Measurements from ENCODE around the gene CLEC4M.

CLEC4M gene

GRCh38 chr19:7784856-7785255 is 21.8 kb downstream of the CLEC4M start:
- H3K4me3 ChIP-seq: no peak overlapping the region
- H3K27ac ChIP-seq: no peak overlapping the region
- DNase-seq (ENCODE audit: low spot score): no peak
- TF ChIP-seq, protein P1, sequence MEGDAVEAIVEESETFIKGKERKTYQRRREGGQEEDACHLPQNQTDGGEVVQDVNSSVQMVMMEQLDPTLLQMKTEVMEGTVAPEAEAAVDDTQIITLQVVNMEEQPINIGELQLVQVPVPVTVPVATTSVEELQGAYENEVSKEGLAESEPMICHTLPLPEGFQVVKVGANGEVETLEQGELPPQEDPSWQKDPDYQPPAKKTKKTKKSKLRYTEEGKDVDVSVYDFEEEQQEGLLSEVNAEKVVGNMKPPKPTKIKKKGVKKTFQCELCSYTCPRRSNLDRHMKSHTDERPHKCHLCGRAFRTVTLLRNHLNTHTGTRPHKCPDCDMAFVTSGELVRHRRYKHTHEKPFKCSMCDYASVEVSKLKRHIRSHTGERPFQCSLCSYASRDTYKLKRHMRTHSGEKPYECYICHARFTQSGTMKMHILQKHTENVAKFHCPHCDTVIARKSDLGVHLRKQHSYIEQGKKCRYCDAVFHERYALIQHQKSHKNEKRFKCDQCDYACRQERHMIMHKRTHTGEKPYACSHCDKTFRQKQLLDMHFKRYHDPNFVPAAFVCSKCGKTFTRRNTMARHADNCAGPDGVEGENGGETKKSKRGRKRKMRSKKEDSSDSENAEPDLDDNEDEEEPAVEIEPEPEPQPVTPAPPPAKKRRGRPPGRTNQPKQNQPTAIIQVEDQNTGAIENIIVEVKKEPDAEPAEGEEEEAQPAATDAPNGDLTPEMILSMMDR (IDR thresholded peaks at IDR 0.05): no peak

DNA sequence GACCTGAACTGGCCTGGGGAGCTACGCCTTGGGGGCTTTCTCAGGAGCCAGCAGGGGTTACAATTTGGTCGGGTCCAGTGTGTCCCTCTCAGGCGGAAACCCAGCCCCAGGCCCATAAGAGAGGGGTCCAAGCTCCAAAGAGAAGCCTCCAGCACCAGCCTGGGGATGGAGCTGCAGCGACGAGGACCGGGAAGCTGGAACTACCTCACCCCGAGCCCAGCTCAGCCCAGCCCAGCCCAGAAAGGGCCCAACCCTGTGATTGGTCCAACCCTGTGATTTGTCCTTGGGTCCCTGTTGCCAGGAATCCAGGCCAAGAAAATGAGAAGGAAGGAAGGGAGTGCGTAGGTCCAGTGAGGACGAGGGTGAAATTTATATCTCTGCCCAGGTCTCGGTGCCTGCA is 24.1 kb downstream of the CLEC4M start:
- H3K27ac ChIP-seq: peak overlapping the region in 1 of 2 donors; percentile 21
- no peak for DNase-seq (ENCODE audit: low spot score)
- TF ChIP-seq, protein P1 (IDR thresholded peaks at IDR 0.05): no peak

DNA sequence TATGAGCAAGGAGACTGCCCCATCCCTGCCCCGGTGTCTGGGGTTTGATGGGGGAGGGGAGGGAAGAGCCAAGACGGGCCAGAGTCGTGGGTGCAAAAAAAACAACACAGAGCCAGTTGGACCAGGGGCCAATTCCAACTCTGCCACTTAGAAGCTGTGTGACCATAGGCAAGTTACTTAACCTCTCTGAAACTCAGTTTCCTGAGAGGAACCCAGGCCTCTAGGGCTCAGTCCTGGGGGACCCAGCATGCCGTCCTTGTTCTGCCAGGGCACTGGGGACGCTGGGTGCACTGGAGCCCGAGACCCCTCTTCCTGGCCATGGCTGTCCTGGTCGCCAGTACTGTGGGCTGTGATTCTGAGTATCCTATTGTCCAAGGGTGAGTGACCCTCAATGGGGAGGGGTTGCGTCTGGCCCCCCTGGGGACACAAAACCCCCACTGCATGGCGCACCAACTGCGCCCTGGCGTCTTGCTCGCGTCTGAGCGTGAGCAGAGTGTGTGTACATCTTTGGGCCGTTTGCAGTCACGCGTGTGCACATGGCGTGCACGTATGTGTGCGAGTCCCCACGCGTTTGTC is 24.6 kb downstream of the CLEC4M start:
- Histone ChIP-seq H3K4me3 (peak overlapping the region; percentile 57), H3K27ac (peak overlapping the region in 1 of 2 donors; percentile 21)
- no peak for DNase-seq (ENCODE audit: low spot score)
- TF ChIP-seq, protein P1 (IDR thresholded peaks at IDR 0.05): no peak

More for the DNA sequence above, 24.1 kb downstream of the CLEC4M start:
- peak overlapping the region; percentile 57 for H3K4me3 ChIP-seq

DNA sequence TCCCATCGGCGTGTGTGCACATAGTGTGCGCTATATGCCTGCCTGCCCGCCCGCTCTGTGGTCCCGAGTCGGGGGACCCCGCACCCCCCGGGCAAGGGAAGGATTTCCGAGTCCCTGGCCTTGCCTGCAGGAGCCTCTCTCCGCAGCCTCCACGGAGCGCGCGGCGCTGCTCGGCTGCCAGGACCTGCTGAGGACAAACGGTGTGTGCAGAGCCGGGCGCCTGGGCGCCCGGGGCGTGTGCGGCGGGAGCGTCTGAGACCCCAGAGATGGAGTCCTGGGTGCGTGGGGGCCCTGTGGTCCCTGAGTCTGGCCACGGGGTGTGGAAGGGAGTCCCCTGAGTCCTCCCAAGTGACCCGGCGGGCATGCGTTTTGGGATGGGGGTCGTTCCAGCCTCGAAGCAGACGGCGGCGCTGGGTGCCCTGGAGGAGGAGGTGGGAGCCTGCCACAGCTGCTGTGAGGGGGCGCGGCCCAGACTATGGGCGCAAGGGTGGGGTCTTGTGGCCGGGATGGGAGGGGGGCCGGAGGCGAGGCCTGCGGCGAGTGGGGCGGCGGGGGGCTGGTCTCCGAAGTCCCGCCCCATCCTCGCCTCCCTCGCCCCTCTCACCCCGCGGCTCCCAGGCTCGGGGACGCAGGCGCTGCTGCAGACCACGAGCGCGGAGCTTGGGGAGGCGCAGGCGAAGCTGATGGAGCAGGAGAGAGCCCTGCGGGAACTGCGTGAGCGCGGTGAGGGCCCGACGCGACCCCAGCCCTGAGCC is 25.3 kb downstream of the CLEC4M start:
- DNase-seq (ENCODE audit: low spot score): no peak
- peak overlapping the region; percentile 57 for H3K4me3 ChIP-seq
- H3K27ac ChIP-seq: peak overlapping the region in 1 of 2 donors; percentile 21
- TF ChIP-seq, protein P1 (IDR thresholded peaks at IDR 0.05): no peak

- H3K4me3 ChIP-seq: peak overlapping the region; percentile 57
- no peak for DNase-seq (ENCODE audit: low spot score)
- no peak overlapping the region for H3K27ac ChIP-seq
- TF ChIP-seq, protein P1 (IDR thresholded peaks at IDR 0.05): no peak
Measured at GRCh38 chr19:7788933-7789323, 25.9 kb downstream of the CLEC4M start.

DNA sequence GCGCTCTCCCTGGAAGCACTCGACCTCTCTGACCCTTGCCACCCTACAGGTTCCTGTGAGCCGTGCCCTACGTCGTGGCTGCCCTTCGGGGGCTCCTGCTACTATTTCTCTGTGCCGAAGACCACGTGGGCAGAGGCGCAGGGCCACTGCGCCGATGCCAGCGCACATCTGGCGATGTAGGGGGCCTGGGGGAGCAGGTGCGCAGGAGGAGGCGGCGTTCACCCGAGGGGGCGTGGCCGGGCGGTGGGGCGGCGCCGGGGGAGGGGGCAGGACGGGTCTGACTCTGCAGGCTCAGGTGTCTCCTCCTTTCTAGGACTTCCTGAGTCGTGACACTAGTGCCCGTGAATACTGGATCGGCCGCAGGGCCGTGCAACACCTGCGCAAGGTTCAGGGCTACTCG is 26.4 kb downstream of the CLEC4M start:
- Histone ChIP-seq H3K4me3 (peak overlapping the region; percentile 57), H3K27ac (no peak overlapping the region)
- TF ChIP-seq, protein P1 (IDR thresholded peaks at IDR 0.05): no peak
- no peak for DNase-seq (ENCODE audit: low spot score)

DNA sequence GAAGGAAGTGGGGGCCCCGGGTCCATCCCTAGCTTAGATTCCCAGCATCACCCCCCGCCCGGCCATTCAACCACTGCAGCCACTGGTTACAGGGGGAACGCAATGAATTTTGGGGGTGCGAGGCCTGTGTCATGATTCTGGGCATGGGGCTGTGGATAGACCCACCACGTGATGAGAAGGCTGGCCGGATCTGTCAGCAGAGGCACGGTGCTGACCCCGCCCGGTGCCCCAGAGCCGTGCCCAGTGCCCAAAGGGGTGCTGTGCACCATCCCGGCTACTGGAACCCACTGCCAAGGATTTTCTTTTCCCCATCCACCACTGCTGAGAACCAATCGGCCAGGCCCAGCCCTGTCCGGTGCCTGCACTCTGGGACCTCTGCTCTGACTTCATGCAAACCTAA is 27.4 kb downstream of the CLEC4M start:
- TF ChIP-seq, protein P1 (IDR thresholded peaks at IDR 0.05): no peak
- H3K4me3 ChIP-seq: no peak overlapping the region
- H3K27ac ChIP-seq: no peak overlapping the region
- no peak for DNase-seq (ENCODE audit: low spot score)
